H1 (cell line): ENCODE results near the gene MCM5. TPM values are rescaled to one million over a fixed set of nuclear protein-coding genes. Genes with fewer than 3 reads are reported as not detected.

Experiments used
- CTCF ChIA-PET: fragments of 300-600 bp; sonication (Branson Sonifier 250); formaldehyde crosslinking; loops from one replicate; lab custom pipeline; 2021; ENCODE audit not compliant: partially characterized antibody; lab: Charles Lee
- POLR2A ChIA-PET: fragments of 300-600 bp; sonication (Branson Sonifier 250); formaldehyde crosslinking; loops from one replicate; lab custom pipeline; 2021; ENCODE audit warnings: inconsistent platforms; ENCODE audit not compliant: partially characterized antibody; lab: Charles Lee
- DNase-seq, 2 experiments: peaks; one replicate each; pipeline versions ENCODE4 v3.0.0 to v3.0.0-alpha.2; 2010 to 2022; ENCODE audit warnings: low spot score in 2 of 2, low read depth in 1 of 2, mixed read lengths in 1 of 2
- FAIRE-seq: peaks from 2 replicates; lab custom pipeline; 2011; peaks lifted over from hg19 to GRCh38; lab: Jason Lieb, UNC
- H2AFZ ChIP-seq: 2 replicates; pipeline ENCODE4 v1.8.1; 2012; ENCODE audit warnings: low read length, inconsistent platforms
- H2AK5ac ChIP-seq: 2 replicates; pipeline ENCODE4 v1.6.1; 2013; ENCODE audit warnings: low read depth, low read length
- H2BK120ac ChIP-seq: replicated peaks from 2 replicates; pipeline ENCODE3; 2013; ENCODE audit warnings: low read depth, low read length, inconsistent platforms
- H2BK12ac ChIP-seq: 2 replicates; pipeline ENCODE4 v1.6.1; 2013; ENCODE audit warnings: low read depth, low read length
- H2BK15ac ChIP-seq: 2 replicates; pipeline ENCODE4 v1.6.1; 2013; ENCODE audit warnings: low read length
- H2BK20ac ChIP-seq: 2 replicates; pipeline ENCODE4 v1.6.1; 2013; ENCODE audit warnings: low read length
- H2BK5ac ChIP-seq: 2 replicates; pipeline ENCODE4 v1.6.1; 2013; ENCODE audit warnings: low read depth, low read length
- H3K14ac ChIP-seq: 2 replicates; pipeline ENCODE4 v1.6.1; 2013; ENCODE audit warnings: inconsistent platforms; ENCODE audit not compliant: insufficient read length
- H3K18ac ChIP-seq: 2 replicates; pipeline ENCODE4 v1.6.1; 2013; ENCODE audit warnings: low read length; ENCODE audit errors: extremely low read depth
- H3K23ac ChIP-seq: 2 replicates; pipeline ENCODE4 v1.6.1; 2013; ENCODE audit warnings: inconsistent platforms; ENCODE audit not compliant: insufficient read length
- H3K23me2 ChIP-seq: 2 replicates; pipeline ENCODE4 v1.6.1; 2013; ENCODE audit warnings: low read depth, low read length
- H3K27ac ChIP-seq: 2 replicates; pipeline ENCODE4 v1.6.1; 2011; ENCODE audit warnings: low read depth, low read length, inconsistent platforms
- H3K27me3 ChIP-seq, 4 experiments: replicated peaks in 1 of 4; 1 replicate in 1 of 4; 2 replicates in 3 of 4; pipeline versions ENCODE4 v1.6.1 to v1.8.1; 2011 to 2013; ENCODE audit warnings: low read length in 3 of 4, mild to moderate bottlenecking in 3 of 4, inconsistent platforms in 2 of 4, mixed read lengths in 2 of 4, moderate library complexity in 1 of 4; ENCODE audit not compliant: control insufficient read depth in 3 of 4, insufficient read depth in 3 of 4; ENCODE audit errors: extremely low read depth in 1 of 4
- H3K36me3 ChIP-seq, 4 experiments: 2 replicates each; pipeline versions ENCODE4 v1.6.1 to v1.8.1; 2011 to 2013; ENCODE audit warnings: mild to moderate bottlenecking in 4 of 4, low read length in 3 of 4, moderate library complexity in 2 of 4, control low read depth in 1 of 4, inconsistent platforms in 1 of 4; ENCODE audit not compliant: insufficient read depth in 4 of 4, control insufficient read depth in 2 of 4
- H3K4ac ChIP-seq: replicated peaks from 2 replicates; pipeline ENCODE3; 2013; ENCODE audit warnings: low read length, low read depth, mixed read lengths, inconsistent platforms; ENCODE audit not compliant: insufficient read length
- H3K4me1 ChIP-seq, 4 experiments: replicated peaks in 1 of 4; 1 replicate in 1 of 4; 2 replicates in 3 of 4; pipeline versions ENCODE4 v1.6.1 to v1.8.1; 2011 to 2013; ENCODE audit warnings: low read length in 3 of 4, inconsistent platforms in 2 of 4, mixed read lengths in 1 of 4; ENCODE audit not compliant: insufficient read depth in 4 of 4, control insufficient read depth in 3 of 4
- H3K4me2 ChIP-seq, 2 experiments: 2 replicates each; pipeline versions ENCODE4 v1.6.1 to v1.8.1; 2011 to 2013; ENCODE audit warnings: low read depth in 2 of 2, low read length in 2 of 2, control low read depth in 1 of 2, inconsistent platforms in 1 of 2, mild to moderate bottlenecking in 1 of 2; ENCODE audit not compliant: insufficient read depth in 1 of 2
- H3K4me3 ChIP-seq, 4 experiments: fragments of 200-600, 300-600 bp in 1 of 4; sonication (generic), shearing (Covaris generic), sonication (Bioruptor Twin) in 1 of 4; 2 replicates each; pipeline versions ENCODE4 v1.5.1 to v1.8.1; 2011 to 2016; ENCODE audit warnings: low read length in 4 of 4, low read depth in 3 of 4, control low read depth in 2 of 4, inconsistent platforms in 2 of 4, mild to moderate bottlenecking in 2 of 4, mixed read lengths in 1 of 4, moderate library complexity in 1 of 4; ENCODE audit not compliant: insufficient read depth in 2 of 4; ENCODE audit errors: extremely low read depth in 1 of 4
- H3K56ac ChIP-seq: replicated peaks from 2 replicates; pipeline ENCODE3; 2013; ENCODE audit warnings: low read depth, mild to moderate bottlenecking, mixed read lengths, low read length, inconsistent platforms; ENCODE audit not compliant: insufficient read length
- H3K79me1 ChIP-seq: 2 replicates; pipeline ENCODE4 v1.6.1; 2013; ENCODE audit warnings: low read depth, low read length, control low read depth
- H3K79me2 ChIP-seq, 2 experiments: 2 replicates each; pipeline versions ENCODE4 v1.6.1 to v1.8.1; 2012 to 2013; ENCODE audit warnings: low read length in 2 of 2, mild to moderate bottlenecking in 2 of 2, inconsistent platforms in 1 of 2; ENCODE audit not compliant: insufficient read depth in 2 of 2, control insufficient read depth in 1 of 2
- H3K9ac ChIP-seq, 4 experiments: replicated peaks in 1 of 4; 1 replicate in 1 of 4; 2 replicates in 3 of 4; pipeline versions ENCODE4 v1.6.1 to v1.8.1; 2011 to 2013; ENCODE audit warnings: low read depth in 3 of 4, low read length in 3 of 4, control low read depth in 2 of 4, mild to moderate bottlenecking in 2 of 4, moderate library complexity in 2 of 4, inconsistent platforms in 1 of 4; ENCODE audit errors: extremely low read depth in 1 of 4
- H3K9me3 ChIP-seq, 2 experiments: 2 replicates each; pipeline versions ENCODE4 v1.6.1 to v1.8.1; 2012 to 2013; ENCODE audit warnings: mild to moderate bottlenecking in 2 of 2, moderate library complexity in 2 of 2, control low read depth in 1 of 2, inconsistent platforms in 1 of 2, low read depth in 1 of 2, low read length in 1 of 2, mixed read lengths in 1 of 2; ENCODE audit not compliant: insufficient read depth in 2 of 2
- H4K20me1 ChIP-seq, 2 experiments: replicated peaks in 1 of 2; 2 replicates each; pipeline versions ENCODE3 to v1.8.1; 2011 to 2013; ENCODE audit warnings: inconsistent platforms in 2 of 2, low read length in 2 of 2, mild to moderate bottlenecking in 1 of 2; ENCODE audit not compliant: insufficient read depth in 2 of 2, control insufficient read depth in 1 of 2
- H4K5ac ChIP-seq: 2 replicates; pipeline ENCODE4 v1.6.1; 2013; ENCODE audit warnings: low read length, low read depth, mixed read lengths, inconsistent platforms; ENCODE audit not compliant: insufficient read length
- H4K8ac ChIP-seq: 2 replicates; pipeline ENCODE4 v1.8.0; 2013; ENCODE audit warnings: mild to moderate bottlenecking, moderate library complexity, low read length, inconsistent platforms; ENCODE audit not compliant: insufficient read depth; ENCODE audit errors: extremely low read depth
- H4K91ac ChIP-seq: replicated peaks from 2 replicates; pipeline ENCODE3; 2013; ENCODE audit warnings: low read length, mixed read lengths, inconsistent platforms; ENCODE audit not compliant: insufficient read length
- ATF3 ChIP-seq: IDR thresholded peaks from 2 replicates; pipeline ENCODE4 v1.6.1; 2011; ENCODE audit warnings: low read depth, mild to moderate bottlenecking, low read length; ENCODE audit not compliant: insufficient read depth
- CHD2 ChIP-seq: IDR thresholded peaks from 2 replicates; pipeline ENCODE4 v1.6.1; 2012; ENCODE audit warnings: low read length, improper control_type of control experiment
- KDM5A ChIP-seq: fragments of 200-600 bp; IDR thresholded peaks from 2 replicates; pipeline ENCODE4 v1.7.1; 2012; ENCODE audit warnings: mild to moderate bottlenecking, low read length, inconsistent platforms, mixed read lengths
- SIX5 ChIP-seq: IDR thresholded peaks from 2 replicates; pipeline ENCODE4 v1.6.1; 2011; ENCODE audit warnings: mild to moderate bottlenecking, low read depth, low read length
- SP1 ChIP-seq: IDR thresholded peaks from 2 replicates; pipeline ENCODE4 v1.6.1; 2011; ENCODE audit warnings: low read depth, low read length
- SP4 ChIP-seq: IDR thresholded peaks from 2 replicates; pipeline ENCODE4 v1.6.1; 2012; ENCODE audit warnings: low read length, inconsistent platforms
- TAF7 ChIP-seq: optimal IDR thresholded peaks from 2 replicates; pipeline ENCODE3; 2011; ENCODE audit warnings: low read depth, mild to moderate bottlenecking, inconsistent platforms, low read length, moderate library complexity, borderline replicate concordance
- USF2 ChIP-seq: IDR thresholded peaks from 2 replicates; pipeline ENCODE4 v1.6.1; 2011; ENCODE audit warnings: low read length, improper control_type of control experiment
- whole genome bisulfite sequencing, 2 experiments: shearing (Covaris generic) in 1 of 2; methylation state at CpG; one replicate each; pipeline versions ENCODE4 v1.1.6 to v1.1.7; 2013 to 2015; ENCODE audit warnings: low lambda C conversion rate in 2 of 2, mixed read lengths in 2 of 2, inconsistent platforms in 1 of 2, low coverage in 1 of 2, missing lambda C conversion rate in 1 of 2; ENCODE audit not compliant: insufficient replicate concordance in 2 of 2, insufficient coverage in 1 of 2, insufficient read length in 1 of 2; ENCODE audit errors: extremely low coverage in 1 of 2, missing lambda C conversion rate in 1 of 2; 5-methylcytosine and 5-hydroxymethylcytosine counted together
- polyA plus RNA-seq, 7 experiments: library from polyadenylated mRNA; depleted of rRNA in 3 of 7; stranded (reverse) in 5 of 7; unstranded in 2 of 7; fragments of >200 nt in 5 of 7; fragments of 200-250 nt in 2 of 7; gene quantifications; 1 replicate in 5 of 7; 2 replicates in 1 of 7; 4 replicates in 1 of 7; pipeline versions ENCODE4 v1.2.1 to v1.2.3, GENCODE V29; 2011 to 2013; ENCODE audit warnings: missing spikeins in 2 of 7, mixed read lengths in 2 of 7
- total RNA-seq: library from RNA; stranded (reverse); fragmentation: NEBNext Ultra II Directional; extraction: Animal tissue kit (Norgen Biotek cat#: 25700); gene quantifications from 2 replicates; pipeline ENCODE4 v1.2.1, GENCODE V29; 2021

MCM5 gene
- total and polyA plus RNA-seq, 2 of the 8 experiments (the other 6 are each of a cell fraction or from before 2014, with no cell fraction given): 210 to 305 TPM

- no peak overlapping the region for H3K27ac ChIP-seq
- FAIRE-seq: peak; percentile 50
- no peaks in the 10 kb centered on the region; the same call in 1 of the 2 replicates for H3K79me1 ChIP-seq
- no peak overlapping the region for H3K56ac ChIP-seq
- H3K23me2 ChIP-seq: peaks cover 13% of the 10 kb centered on the region; the same call in 1 of the 2 replicates
- H4K20me1 ChIP-seq: peaks cover 0 to 2% of the 10 kb centered on the region in 2 experiments
- no peak overlapping the region for H3K4me3 ChIP-seq
- DNase-seq: peak; percentile 56 to 88
- H2BK20ac ChIP-seq: no peak overlapping the region
- H3K9ac ChIP-seq: no peak overlapping the region
- H2BK12ac ChIP-seq: no peak overlapping the region
- no peak for TF ChIP-seq KDM5A
- TF ChIP-seq ATF3: peak; percentile 87
- peak; percentile 90 for TF ChIP-seq USF2
- 0 out of 2 replicates have a peak, but pooled peaks have one; percentile 31 for TF ChIP-seq CHD2
- no peak for TF ChIP-seq SIX5
- 0 out of 2 replicates have a peak, but pooled peaks have one; percentile 36 for TF ChIP-seq SP1
- TF ChIP-seq SP4: no peak
- TF ChIP-seq TAF7: no peak
- H3K79me2 ChIP-seq: no peaks in the 10 kb centered on the region
- WGBS, 2 experiments: 100% methylated on average over 2 of the region's 2 CpGs; no CpG with 5 or more reads in 1 of the 2 experiments
- peaks cover 0 to 2% (median 0%) of the 10 kb centered on the region in 4 experiments; a peak in 2 of 7 replicates for H3K4me1 ChIP-seq
- no peak overlapping the region for H4K91ac ChIP-seq
- peaks cover 5 to 26% (median 21%) of the 10 kb centered on the region in 4 experiments for H3K36me3 ChIP-seq
- no peak overlapping the region for H3K4me2 ChIP-seq
- ChIA-PET CTCF (interaction anchor here (8.7 kb wide), 1 partner anchor 142 kb away, joined by 124 read pairs; no protein-coding TSS in a partner anchor), POLR2A (interaction anchor here (0.6 to 46.1 kb wide), 6 partner anchors 11 to 441 kb away, joined by 3 to 1995 read pairs (median 3); partner anchors contain the start of genes HMOX1 and MCM5)
- H3K9me3 ChIP-seq: peaks cover 4 to 12% of the 10 kb centered on the region in 2 experiments; a peak in 3 of 4 replicates
- no peak overlapping the region for H4K5ac ChIP-seq
- H2BK120ac ChIP-seq: no peak overlapping the region
- H2AFZ ChIP-seq: no peak overlapping the region
- no peak overlapping the region for H4K8ac ChIP-seq
- no peak overlapping the region for H2BK15ac ChIP-seq
- H2BK5ac ChIP-seq: peak overlapping the region; percentile 16; the same call in 1 of the 2 replicates
- no peak overlapping the region for H2AK5ac ChIP-seq
- H3K27me3 ChIP-seq: no peaks in the 10 kb centered on the region
- H3K14ac ChIP-seq: no peak overlapping the region
- H3K23ac ChIP-seq: no peak overlapping the region
- H3K18ac ChIP-seq: no peak overlapping the region
- no peak overlapping the region for H3K4ac ChIP-seq
Observed at GRCh38 chr22:35437049-35437448, 37.1 kb downstream of the MCM5 start.
